Mesenchymal stem cell (in vitro differentiated cells and primary cell): Measurements from ENCODE around the gene ACER3.

Source experiments
- DNase-seq: peaks from one replicate; pipeline ENCODE4 v3.0.0-alpha.2; 2013
- H2AFZ ChIP-seq: one replicate; pipeline ENCODE4 v1.6.1; 2013; ENCODE audit warnings: low read depth, mild to moderate bottlenecking, control low read depth, inconsistent platforms, low read length, moderate library complexity
- H2AK5ac ChIP-seq: 2 replicates; pipeline ENCODE4 v1.6.1; 2013; ENCODE audit warnings: low read length, moderate library complexity, mild to moderate bottlenecking, inconsistent platforms; ENCODE audit not compliant: severe bottlenecking
- H2BK120ac ChIP-seq: one replicate; pipeline ENCODE4 v1.6.1; 2013; ENCODE audit warnings: low read depth, mild to moderate bottlenecking, inconsistent platforms, low read length, moderate library complexity
- H2BK12ac ChIP-seq, 2 experiments: one replicate each; pipeline ENCODE4 v1.6.1; 2013; ENCODE audit warnings: inconsistent platforms in 2 of 2, low read length in 2 of 2, mild to moderate bottlenecking in 2 of 2, moderate library complexity in 2 of 2, control low read depth in 1 of 2
- H2BK15ac ChIP-seq: one replicate; pipeline ENCODE4 v1.6.1; 2013; ENCODE audit warnings: mild to moderate bottlenecking, low read depth, inconsistent platforms; ENCODE audit not compliant: poor library complexity, severe bottlenecking
- H2BK5ac ChIP-seq: 2 replicates; pipeline ENCODE4 v1.6.1; 2013; ENCODE audit warnings: low read depth, mild to moderate bottlenecking, low read length, control low read depth, inconsistent platforms; ENCODE audit not compliant: poor library complexity, severe bottlenecking
- H3K14ac ChIP-seq, 2 experiments: one replicate each; pipeline ENCODE4 v1.6.1; 2013; ENCODE audit warnings: inconsistent platforms in 2 of 2, low read length in 2 of 2, control low read depth in 1 of 2, mild to moderate bottlenecking in 1 of 2, moderate library complexity in 1 of 2
- H3K18ac ChIP-seq, 2 experiments: one replicate each; pipeline ENCODE4 v1.6.1; 2013; ENCODE audit warnings: inconsistent platforms in 2 of 2, low read length in 2 of 2, control low read depth in 1 of 2, low read depth in 1 of 2, mild to moderate bottlenecking in 1 of 2
- H3K23ac ChIP-seq, 2 experiments: one replicate each; pipeline ENCODE4 v1.6.1; 2013; ENCODE audit warnings: inconsistent platforms in 2 of 2, low read length in 2 of 2, mild to moderate bottlenecking in 2 of 2, moderate library complexity in 2 of 2, control low read depth in 1 of 2
- H3K27ac ChIP-seq: 2 replicates; pipeline ENCODE4 v1.5.1; 2013; ENCODE audit warnings: mild to moderate bottlenecking, moderate library complexity, low read length, control low read depth, inconsistent platforms; ENCODE audit not compliant: poor library complexity, severe bottlenecking
- H3K27me3 ChIP-seq, 2 experiments: 2 replicates each; pipeline versions ENCODE4 v1.6.1 to v1.7.0; 2013; ENCODE audit warnings: low read length in 2 of 2, mild to moderate bottlenecking in 2 of 2, moderate library complexity in 2 of 2, control low read depth in 1 of 2, inconsistent platforms in 1 of 2; ENCODE audit not compliant: control insufficient read depth in 1 of 2, insufficient read depth in 1 of 2
- H3K36me3 ChIP-seq, 2 experiments: 2 replicates each; pipeline versions ENCODE4 v1.6.1 to v1.7.0; 2013; ENCODE audit warnings: low read length in 2 of 2, control low read depth in 1 of 2, inconsistent platforms in 1 of 2, low read depth in 1 of 2, mild to moderate bottlenecking in 1 of 2; ENCODE audit not compliant: insufficient read depth in 2 of 2, control insufficient read depth in 1 of 2
- H3K4ac ChIP-seq, 2 experiments: one replicate each; pipeline ENCODE4 v1.6.1; 2013; ENCODE audit warnings: inconsistent platforms in 2 of 2, low read length in 2 of 2, mild to moderate bottlenecking in 2 of 2, moderate library complexity in 2 of 2, control low read depth in 1 of 2, low read depth in 1 of 2
- H3K4me1 ChIP-seq: 2 replicates; pipeline ENCODE4 v1.6.1; 2013; ENCODE audit warnings: low read depth, low read length, control low read depth; ENCODE audit not compliant: control insufficient read depth, insufficient read depth
- H3K4me2 ChIP-seq: 2 replicates; pipeline ENCODE4 v1.6.1; 2013; ENCODE audit warnings: low read length, mild to moderate bottlenecking, inconsistent platforms; ENCODE audit not compliant: poor library complexity, severe bottlenecking
- H3K4me3 ChIP-seq, 2 experiments: 2 replicates each; pipeline versions ENCODE4 v1.5.1 to v1.7.0; 2013; ENCODE audit warnings: low read length in 2 of 2, mild to moderate bottlenecking in 2 of 2, control low read depth in 1 of 2, low read depth in 1 of 2; ENCODE audit not compliant: insufficient read depth in 1 of 2
- H3K79me1 ChIP-seq: replicated peaks from 2 replicates; pipeline ENCODE4 v1.6.1; 2013; ENCODE audit warnings: mild to moderate bottlenecking, control low read depth, low read length, inconsistent platforms; ENCODE audit not compliant: poor library complexity, severe bottlenecking
- H3K9ac ChIP-seq: 2 replicates; pipeline ENCODE4 v1.7.0; 2013; ENCODE audit warnings: mild to moderate bottlenecking, low read length, moderate library complexity
- H3K9me3 ChIP-seq: 2 replicates; pipeline ENCODE4 v1.7.0; 2013; ENCODE audit warnings: mild to moderate bottlenecking, low read length; ENCODE audit not compliant: control insufficient read depth
- H4K8ac ChIP-seq: one replicate; pipeline ENCODE4 v1.6.1; 2013; ENCODE audit warnings: inconsistent platforms, mild to moderate bottlenecking, low read length, moderate library complexity
- H4K91ac ChIP-seq: one replicate; pipeline ENCODE4 v1.6.1; 2013; ENCODE audit warnings: mild to moderate bottlenecking, low read length, inconsistent platforms
- WGBS: methylation state at CpG from one replicate; pipeline ENCODE4 v1.1.7; 2013; ENCODE audit warnings: mixed read lengths; 5-methylcytosine and 5-hydroxymethylcytosine counted together

The ACER3 gene

DNA sequence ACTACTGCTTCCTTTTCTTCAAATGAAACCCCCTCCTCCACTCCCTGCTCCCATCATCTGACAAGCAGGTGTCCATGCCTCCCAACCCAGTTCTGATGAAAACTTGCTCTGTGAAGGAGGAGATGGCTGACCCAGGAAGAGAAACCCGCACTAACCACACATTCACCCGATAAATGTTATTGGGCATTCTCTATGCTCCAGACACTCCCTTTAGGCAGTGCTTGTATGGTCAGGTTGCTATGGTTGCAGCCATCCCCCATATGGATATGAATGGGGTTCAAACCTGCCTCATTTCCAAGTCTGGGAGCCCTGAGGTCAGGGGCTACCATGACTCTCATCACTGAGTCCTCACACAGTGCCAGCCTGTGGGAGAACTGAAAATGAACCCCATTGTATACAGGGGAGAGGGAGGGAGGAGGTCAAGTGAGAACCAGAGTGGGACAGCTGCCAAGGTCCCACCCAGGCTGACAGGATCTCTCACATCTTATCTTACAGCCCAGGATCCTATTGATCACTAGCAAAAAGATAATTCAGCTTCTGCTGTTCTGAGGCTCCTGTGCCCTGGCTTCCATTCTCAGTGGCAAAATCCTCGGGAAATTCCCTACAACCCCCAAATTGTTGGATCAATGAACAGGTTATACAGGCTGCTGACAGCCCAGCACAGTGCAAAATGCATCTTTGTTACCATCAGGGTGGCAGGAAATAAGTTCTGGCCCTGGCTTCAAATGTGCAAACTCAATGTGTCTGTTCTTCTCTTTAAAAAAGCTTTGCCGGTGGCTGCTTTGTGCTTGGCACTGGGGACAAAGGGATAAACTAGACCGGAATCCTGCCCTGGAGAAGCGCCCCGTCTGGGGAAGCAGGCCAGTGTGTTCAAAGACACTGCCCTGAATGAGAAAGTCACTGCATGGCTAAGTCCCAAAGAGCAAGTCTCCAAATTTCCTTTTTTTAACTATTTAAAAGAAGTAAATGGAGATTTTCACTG, 22.7 kb upstream of the ACER3 start:
- Histone ChIP-seq H2BK15ac (no peak overlapping the region), H4K91ac (no peak overlapping the region), H3K4ac (no peak overlapping the region), H2AFZ (peak overlapping the region; percentile 2), H3K9ac (no peak overlapping the region), H3K4me2 (no peak overlapping the region), H2BK12ac (no peak overlapping the region), H3K9me3 (no peaks in the 10 kb centered on the region), H3K79me1 (no peaks in the 10 kb centered on the region), H3K14ac (no peak overlapping the region), H3K23ac (no peak overlapping the region), H3K18ac (no peak overlapping the region), H3K27me3 (peaks cover 22 to 54% of the 10 kb centered on the region in 2 experiments), H3K27ac (no peak overlapping the region), H3K4me1 (no peaks in the 10 kb centered on the region), H2AK5ac (no peak overlapping the region), H2BK5ac (no peak overlapping the region), H3K36me3 (no peaks in the 10 kb centered on the region), H4K8ac (no peak overlapping the region), H3K4me3 (no peak overlapping the region), H2BK120ac (no peak overlapping the region)
- 83% methylated on average over 5 of the region's 7 CpGs for WGBS
- DNase-seq, result no peak

DNA sequence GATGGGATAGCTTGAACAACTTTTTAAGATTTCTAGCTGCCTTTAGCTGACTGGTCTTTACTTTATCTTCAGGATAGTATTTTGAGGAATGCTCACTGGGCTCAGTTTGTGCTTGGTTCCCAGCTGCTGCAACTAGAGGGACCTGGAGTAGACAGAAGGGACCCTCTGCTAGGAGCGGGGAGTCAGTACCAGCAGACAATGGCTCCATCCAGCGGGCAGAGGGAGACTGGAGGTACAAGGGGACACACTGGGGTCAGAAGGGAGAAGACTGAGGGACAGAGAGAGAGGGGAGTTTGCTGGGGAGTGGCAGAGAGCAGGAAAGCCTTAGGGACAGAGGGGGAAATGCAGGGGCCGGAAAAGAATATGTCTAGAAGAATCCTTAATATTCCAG, 22.0 kb upstream of the ACER3 start:
- Histone ChIP-seq H2AFZ (no peak overlapping the region), H3K9ac (no peak overlapping the region), H2BK12ac (no peak overlapping the region), H2BK5ac (no peak overlapping the region), H3K4me1 (no peaks in the 10 kb centered on the region), H3K36me3 (no peaks in the 10 kb centered on the region), H3K14ac (no peak overlapping the region), H2BK15ac (no peak overlapping the region), H3K4me3 (no peak overlapping the region), H3K79me1 (no peaks in the 10 kb centered on the region), H4K8ac (no peak overlapping the region), H3K9me3 (no peaks in the 10 kb centered on the region), H3K23ac (no peak overlapping the region), H2AK5ac (no peak overlapping the region), H4K91ac (no peak overlapping the region), H3K27ac (no peak overlapping the region), H2BK120ac (no peak overlapping the region), H3K4me2 (no peak overlapping the region), H3K18ac (no peak overlapping the region), H3K27me3 (peaks cover 21 to 57% of the 10 kb centered on the region in 2 experiments), H3K4ac (no peak overlapping the region)
- WGBS, result 30% methylated on average over 2 of the region's 3 CpGs
- DNase-seq, result peak; percentile 57

DNA sequence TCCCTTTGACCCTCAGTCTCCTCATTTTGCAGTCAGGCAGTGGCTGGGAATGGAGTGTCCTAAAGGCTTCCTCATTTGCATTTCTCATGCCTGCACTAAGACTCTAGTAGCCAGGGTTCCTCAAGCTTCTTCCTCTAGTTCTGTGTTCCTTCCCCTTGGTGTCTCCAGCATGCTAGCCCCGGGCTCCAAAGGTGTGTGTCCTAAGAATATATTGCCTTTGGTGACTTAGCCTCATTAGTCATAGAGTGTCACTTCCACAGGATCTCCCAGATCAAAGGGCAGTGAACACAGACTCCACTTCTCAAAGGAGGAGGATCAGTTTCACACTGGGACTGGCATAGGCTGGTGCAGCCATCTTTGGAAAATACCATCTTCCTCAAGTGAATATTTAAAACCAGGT, 21.4 kb upstream of the ACER3 start:
- H2AFZ ChIP-seq, result no peak overlapping the region
- H3K4me1 ChIP-seq, result no peaks in the 10 kb centered on the region
- no peaks in the 10 kb centered on the region for H3K36me3 ChIP-seq
- H2BK15ac ChIP-seq, result no peak overlapping the region
- H3K14ac ChIP-seq, result no peak overlapping the region
- H3K4me3 ChIP-seq, result no peak overlapping the region
- H4K8ac ChIP-seq, result no peak overlapping the region
- H3K9ac ChIP-seq, result no peak overlapping the region
- no peaks in the 10 kb centered on the region for H3K9me3 ChIP-seq
- no peak overlapping the region for H2AK5ac ChIP-seq
- no peak overlapping the region for H3K23ac ChIP-seq
- 89% methylated on average over 1 of the region's 1 CpG for WGBS
- H3K4me2 ChIP-seq, result no peak overlapping the region
- H3K79me1 ChIP-seq, result no peaks in the 10 kb centered on the region
- no peak overlapping the region for H3K27ac ChIP-seq
- H3K18ac ChIP-seq, result no peak overlapping the region
- H2BK120ac ChIP-seq, result no peak overlapping the region
- DNase-seq, result no peak
- H3K4ac ChIP-seq, result no peak overlapping the region
- no peak overlapping the region for H4K91ac ChIP-seq
- H2BK12ac ChIP-seq, result no peak overlapping the region
- no peak overlapping the region for H2BK5ac ChIP-seq
- peaks cover 21 to 57% of the 10 kb centered on the region in 2 experiments for H3K27me3 ChIP-seq

DNA sequence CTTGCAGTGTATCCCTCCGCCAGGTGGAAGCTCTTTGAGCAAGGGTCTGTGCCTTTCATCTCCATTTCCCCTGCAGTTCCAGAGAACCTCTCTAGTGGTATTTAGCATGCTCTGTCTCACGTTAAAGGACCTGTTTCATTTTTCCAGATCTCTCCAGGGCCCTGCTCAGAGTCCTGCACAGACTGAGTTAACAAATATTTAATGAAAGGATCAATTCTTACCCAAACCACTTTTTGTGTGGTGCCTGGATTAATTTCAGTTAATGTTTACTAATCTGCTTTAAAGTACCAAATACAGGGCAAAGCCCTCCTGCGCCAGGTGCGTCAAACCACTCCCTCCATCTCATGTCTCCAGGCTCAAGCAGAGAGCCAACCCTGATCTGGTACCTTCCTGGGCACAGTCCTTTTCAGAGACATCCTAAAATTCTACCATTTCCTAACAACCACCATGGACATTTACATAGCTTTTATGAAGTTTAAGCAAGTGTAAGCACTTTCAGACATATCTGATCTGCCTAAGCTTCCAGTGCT, 18.7 kb upstream of the ACER3 start:
- Histone ChIP-seq H3K9me3 (no peaks in the 10 kb centered on the region), H3K18ac (no peak overlapping the region), H2AK5ac (no peak overlapping the region), H3K4ac (no peak overlapping the region), H3K27me3 (peaks cover 21 to 44% of the 10 kb centered on the region in 2 experiments), H2BK12ac (no peak overlapping the region), H3K4me3 (no peak overlapping the region), H2AFZ (no peak overlapping the region), H4K8ac (no peak overlapping the region), H2BK5ac (no peak overlapping the region), H2BK15ac (no peak overlapping the region), H3K9ac (no peak overlapping the region), H2BK120ac (no peak overlapping the region), H3K4me2 (no peak overlapping the region), H3K36me3 (no peaks in the 10 kb centered on the region), H3K27ac (no peak overlapping the region), H3K79me1 (no peaks in the 10 kb centered on the region), H3K4me1 (no peaks in the 10 kb centered on the region), H3K14ac (no peak overlapping the region), H3K23ac (no peak overlapping the region), H4K91ac (no peak overlapping the region)
- 76% methylated on average over 4 of the region's 4 CpGs for WGBS
- no peak for DNase-seq
